Fibroblast of mammary gland (primary cell): ENCODE results near the gene CCDC127.
A peak's percentile ranks its signal among the peaks of the same experiment; 100 is the strongest.
"Not testable (repeated sequence)": the region's sequence is repeated elsewhere in the genome, so short reads cannot be mapped to it uniquely, and the experiment has no call there.

Experiments
- DNase-seq: peaks from one replicate; pipeline ENCODE4 v3.0.0-alpha.2; 2010; ENCODE audit warnings: low read depth
- H3K4me3 ChIP-seq: 2 replicates; pipeline ENCODE4 v1.5.1; 2011; ENCODE audit warnings: low read depth, mild to moderate bottlenecking, low read length, moderate library complexity; ENCODE audit not compliant: control insufficient read depth
- TF ChIP-seq, protein P1 (sequence below): conservative IDR thresholded peaks from 2 replicates; pipeline ENCODE4 v1.5.1; 2011; ENCODE audit warnings: low read depth, low read length, inconsistent platforms; ENCODE audit not compliant: control insufficient read depth, insufficient read depth

Gene CCDC127

DNA sequence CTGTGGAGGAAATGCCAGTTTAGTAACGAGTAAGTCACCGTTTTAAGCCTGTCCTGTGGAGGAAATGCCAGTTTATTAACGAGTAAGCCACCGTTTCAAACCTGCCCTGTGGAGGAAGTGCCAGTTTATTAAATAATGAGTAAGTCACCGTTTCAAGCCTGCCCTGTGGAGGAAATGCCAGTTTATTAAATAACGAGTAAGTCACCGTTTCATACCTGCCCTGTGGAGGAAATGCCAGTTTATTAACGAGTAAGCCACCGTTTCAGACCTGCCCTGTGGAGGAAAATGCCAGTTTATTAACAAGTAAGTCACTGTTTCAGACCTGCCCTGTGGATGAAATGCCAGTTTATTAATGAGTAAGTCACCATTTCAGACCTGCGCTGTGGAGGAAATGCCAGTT lies 34.6 kb upstream of the CCDC127 start:
- no peak overlapping the region for H3K4me3 ChIP-seq
- TF ChIP-seq, protein P1, sequence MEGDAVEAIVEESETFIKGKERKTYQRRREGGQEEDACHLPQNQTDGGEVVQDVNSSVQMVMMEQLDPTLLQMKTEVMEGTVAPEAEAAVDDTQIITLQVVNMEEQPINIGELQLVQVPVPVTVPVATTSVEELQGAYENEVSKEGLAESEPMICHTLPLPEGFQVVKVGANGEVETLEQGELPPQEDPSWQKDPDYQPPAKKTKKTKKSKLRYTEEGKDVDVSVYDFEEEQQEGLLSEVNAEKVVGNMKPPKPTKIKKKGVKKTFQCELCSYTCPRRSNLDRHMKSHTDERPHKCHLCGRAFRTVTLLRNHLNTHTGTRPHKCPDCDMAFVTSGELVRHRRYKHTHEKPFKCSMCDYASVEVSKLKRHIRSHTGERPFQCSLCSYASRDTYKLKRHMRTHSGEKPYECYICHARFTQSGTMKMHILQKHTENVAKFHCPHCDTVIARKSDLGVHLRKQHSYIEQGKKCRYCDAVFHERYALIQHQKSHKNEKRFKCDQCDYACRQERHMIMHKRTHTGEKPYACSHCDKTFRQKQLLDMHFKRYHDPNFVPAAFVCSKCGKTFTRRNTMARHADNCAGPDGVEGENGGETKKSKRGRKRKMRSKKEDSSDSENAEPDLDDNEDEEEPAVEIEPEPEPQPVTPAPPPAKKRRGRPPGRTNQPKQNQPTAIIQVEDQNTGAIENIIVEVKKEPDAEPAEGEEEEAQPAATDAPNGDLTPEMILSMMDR, result no peak
- DNase-seq, result no peak

DNA sequence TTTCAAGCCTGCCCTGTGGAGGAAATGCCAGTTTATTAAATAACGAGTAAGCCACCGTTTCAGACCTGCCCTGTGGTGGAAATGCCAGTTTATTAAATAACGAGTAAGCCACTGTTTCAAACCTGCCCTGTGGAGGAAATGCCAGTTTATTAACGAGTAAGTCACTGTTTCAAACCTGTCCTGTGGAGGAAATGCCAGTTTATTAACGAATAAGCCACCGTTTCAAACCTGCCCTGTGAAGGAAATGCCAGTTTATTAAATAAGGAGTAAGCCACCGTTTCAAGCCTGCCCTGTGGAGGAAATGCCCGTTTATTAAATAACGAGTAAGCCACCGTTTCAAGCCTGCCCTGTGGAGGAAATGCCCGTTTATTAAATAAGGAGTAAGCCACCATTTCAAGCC lies 34.0 kb upstream of the CCDC127 start:
- not testable (repeated sequence) for H3K4me3 ChIP-seq, DNase-seq

DNA sequence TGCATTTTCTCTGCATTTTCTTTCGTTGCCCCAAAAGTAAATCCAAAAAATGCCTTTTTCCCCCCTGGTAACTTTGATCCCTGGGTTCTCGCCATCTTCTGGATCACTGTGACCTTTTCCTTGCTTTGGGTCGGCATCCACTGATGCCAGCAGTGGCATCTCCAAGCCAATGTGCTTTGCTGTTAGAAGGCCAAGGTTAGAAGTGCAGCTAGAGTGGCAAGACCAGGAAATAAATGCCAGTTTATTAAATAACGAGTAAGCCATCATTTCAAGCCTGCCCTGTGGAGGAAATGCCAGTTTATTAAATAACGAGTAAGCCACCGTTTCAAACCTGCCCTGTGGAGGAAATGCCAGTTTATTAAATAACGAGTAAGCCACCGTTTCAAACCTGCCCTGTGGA lies 33.6 kb upstream of the CCDC127 start:
- not testable (repeated sequence) for DNase-seq, H3K4me3 ChIP-seq

DNA sequence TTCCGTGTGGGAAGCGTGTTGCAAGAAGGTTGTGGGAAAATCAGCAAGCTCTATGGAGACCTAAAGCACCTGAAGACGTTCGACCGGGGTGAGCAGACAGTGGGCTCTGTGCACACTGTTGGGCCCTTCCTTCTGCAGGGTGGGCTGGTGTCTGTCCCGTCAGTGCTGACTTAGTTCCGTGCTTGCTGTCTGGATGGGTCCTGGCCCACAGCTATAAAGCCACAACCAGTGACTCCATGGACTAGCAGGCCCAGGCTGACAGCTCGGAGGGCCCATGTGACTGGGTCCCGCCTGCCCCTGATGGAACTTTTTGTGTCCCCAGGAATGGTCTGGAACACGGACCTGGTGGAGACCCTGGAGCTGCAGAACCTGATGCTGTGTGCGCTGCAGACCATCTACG lies 33.1 kb upstream of the CCDC127 start:
- DNase-seq, H3K4me3 ChIP-seq: not testable (repeated sequence)

DNA sequence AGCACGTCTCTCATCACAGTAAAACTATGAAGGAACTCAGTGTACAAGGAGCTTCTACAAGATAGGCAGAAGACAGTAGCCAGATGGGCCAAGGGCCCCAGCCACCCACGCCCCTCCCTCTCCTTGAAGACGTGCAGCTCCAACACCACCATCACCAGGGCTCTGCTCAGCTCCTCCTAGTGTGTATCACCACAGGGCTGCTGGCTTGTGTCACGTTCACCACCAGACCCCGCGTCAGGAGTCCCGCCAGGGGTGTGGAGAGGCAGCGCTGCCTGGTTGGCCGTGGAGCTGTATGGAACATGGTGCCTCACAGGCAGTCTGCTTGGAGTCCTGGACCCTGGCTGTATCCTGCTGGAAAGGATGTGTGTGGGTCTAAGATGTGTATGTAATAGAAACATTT lies 32.4 kb upstream of the CCDC127 start:
- H3K4me3 ChIP-seq, DNase-seq: not testable (repeated sequence)

DNA sequence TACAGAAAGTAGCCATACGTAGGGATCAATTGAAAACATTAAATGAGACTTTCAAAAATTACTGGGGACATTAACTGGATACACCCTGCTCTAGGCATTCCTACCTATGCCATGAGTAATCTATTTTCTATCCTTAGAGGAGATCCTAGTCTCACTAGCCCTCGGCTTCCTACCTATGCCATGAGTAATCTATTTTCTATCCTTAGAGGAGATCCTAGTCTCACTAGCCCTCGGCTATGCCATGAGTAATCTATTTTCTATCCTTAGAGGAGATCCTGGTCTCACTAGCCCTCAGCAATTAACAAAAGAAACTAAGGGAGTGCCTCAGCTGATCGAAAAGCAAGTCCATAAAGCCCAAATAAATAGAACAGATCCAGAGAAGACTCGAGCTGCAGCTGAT lies 27.8 kb upstream of the CCDC127 start:
- H3K4me3 ChIP-seq, DNase-seq: not testable (repeated sequence)

DNA sequence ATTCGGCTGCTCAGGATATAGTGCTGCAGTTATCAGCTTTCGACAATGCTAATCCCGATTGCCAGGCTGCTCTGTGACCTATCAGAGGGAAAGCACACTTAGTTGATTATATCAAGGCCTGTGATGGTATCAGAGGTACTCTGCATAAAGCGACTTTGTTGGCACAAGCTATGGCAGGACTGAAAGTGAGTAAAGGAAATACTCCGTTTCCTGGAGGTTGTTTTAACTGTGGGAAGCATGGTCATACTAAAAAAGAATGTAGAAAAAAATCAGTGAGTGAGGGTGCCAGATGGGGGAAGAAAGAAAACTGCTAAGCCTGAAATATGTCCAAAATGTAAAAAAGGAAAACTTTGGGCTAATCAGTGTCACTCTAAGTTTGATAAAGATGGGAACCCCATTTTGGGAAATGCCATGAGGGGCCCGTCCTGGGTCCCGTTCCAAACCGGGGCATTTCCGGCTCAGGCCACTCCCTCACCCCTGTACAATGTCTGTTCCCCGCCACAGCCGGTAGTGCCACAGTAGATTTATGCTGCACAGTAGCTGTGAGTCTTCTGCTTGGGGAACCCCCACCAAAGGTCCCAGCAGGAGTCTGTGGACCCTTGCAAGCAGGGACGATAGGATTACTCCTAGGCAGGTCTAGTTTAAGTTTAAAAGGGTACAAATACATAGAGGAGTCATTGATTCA lies 25.9 kb upstream of the CCDC127 start:
- H3K4me3 ChIP-seq, DNase-seq: not testable (repeated sequence)

DNA sequence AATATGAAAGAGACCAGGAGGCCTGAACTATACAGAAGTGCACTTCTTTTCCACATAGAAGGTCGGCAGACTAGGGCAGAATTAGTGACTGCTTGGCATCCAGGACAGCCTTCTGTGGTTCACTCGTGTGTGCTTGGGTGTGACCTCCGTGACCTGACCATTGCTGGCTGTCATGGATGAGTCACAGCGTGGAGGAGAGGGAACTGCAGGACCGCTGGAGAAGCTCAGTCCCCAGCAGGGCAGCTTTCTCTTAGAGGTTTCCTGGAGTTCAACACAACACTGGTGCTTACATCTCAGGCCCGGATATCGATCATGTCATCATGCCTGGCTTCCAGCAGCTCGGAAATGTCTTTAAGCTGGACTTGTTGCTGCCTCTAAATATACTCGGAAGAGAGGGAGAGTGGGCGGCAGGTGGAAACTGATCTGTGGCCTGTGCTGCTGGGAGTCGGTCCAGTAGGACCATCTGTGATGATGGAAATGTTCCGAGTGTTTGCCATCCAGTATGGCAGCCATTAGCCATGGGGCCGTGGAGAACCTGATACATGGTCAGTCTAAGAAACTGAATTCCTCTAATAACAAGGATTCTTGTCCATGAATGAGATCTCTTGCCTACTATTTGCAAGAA lies 23.2 kb upstream of the CCDC127 start:
- peak; percentile 29 for DNase-seq

DNA sequence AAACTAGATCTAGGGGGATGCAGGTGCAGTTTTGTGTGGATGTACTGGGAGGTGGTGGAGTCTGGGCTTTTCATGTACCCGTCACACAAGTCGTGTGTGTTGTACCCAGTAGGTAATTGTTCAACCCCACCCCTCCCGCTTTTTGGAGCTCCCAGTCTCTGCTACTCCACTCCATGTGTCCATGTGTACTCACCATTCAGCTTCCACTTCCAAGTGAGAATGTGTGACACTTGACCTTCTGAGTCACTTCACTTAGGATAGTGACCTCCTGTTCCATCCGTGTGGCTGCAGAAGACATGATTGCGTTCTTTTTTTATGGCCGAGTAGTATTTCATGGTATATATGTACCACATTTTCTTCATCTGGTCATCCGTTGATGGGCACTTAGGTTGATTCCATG lies 22.6 kb upstream of the CCDC127 start:
- H3K4me3 ChIP-seq, DNase-seq: not testable (repeated sequence)

More for the DNA sequence above, 23.2 kb upstream of the CCDC127 start:
- not testable (repeated sequence) for H3K4me3 ChIP-seq

DNA sequence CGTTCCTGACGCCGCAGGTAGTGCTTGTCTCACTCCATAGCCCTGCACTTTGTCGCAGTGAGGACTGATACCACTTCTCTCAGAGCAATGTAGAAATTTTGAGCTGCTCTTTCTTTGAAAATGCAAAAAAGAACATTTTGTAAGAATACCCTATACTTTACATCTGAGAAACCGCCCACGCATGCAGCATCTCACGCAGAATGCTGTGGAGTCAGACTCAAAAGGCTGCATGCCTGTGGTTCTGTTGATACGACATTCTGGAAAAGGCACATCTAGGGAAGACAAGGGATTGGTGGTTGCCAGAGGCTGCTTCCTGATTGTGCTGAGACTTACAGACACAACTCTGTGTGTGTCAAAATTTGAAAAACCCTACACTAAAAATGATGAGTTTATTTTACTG lies 20.0 kb upstream of the CCDC127 start:
- DNase-seq, H3K4me3 ChIP-seq: not testable (repeated sequence)

DNA sequence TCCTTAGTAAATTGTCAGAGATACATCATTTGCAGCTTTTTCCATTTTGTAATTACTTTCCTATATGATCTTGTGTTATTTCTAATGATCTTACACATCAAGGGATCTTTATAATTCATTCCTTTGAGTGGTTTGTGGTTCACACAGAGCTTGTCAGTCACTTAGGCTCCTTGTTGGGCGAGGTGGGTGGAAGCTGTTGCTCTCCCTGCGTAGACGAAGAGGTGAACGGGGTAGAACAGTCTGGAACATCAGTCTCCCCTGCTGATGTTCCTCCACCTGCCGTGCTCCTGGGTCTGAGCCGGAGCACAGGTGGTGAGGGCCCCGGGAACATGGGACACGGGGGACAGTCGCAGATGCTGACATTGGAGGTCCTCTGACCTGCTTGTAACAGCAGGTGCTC lies 17.6 kb upstream of the CCDC127 start:
- not testable (repeated sequence) for H3K4me3 ChIP-seq, DNase-seq

DNA sequence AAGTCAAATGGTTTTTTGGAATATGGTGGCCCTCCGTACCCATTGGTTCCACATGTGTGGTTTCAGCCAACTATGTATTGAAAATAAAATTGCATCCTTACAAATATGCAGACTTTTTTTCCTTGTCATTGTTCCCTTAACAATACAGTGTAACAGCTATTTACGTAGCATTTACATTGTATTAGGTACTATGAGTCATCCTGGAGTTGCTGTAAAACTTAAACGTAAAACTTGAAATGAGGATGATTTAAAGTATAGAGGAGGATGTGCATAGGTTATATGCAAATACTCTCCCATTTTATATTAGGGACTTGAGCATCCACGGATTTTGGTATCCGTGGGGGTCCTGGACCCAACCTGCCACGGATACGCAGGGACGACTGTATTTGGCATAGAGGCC lies 16.5 kb upstream of the CCDC127 start:
- no peak overlapping the region for H3K4me3 ChIP-seq
- TF ChIP-seq, protein P1, result no peak
- no peak for DNase-seq

DNA sequence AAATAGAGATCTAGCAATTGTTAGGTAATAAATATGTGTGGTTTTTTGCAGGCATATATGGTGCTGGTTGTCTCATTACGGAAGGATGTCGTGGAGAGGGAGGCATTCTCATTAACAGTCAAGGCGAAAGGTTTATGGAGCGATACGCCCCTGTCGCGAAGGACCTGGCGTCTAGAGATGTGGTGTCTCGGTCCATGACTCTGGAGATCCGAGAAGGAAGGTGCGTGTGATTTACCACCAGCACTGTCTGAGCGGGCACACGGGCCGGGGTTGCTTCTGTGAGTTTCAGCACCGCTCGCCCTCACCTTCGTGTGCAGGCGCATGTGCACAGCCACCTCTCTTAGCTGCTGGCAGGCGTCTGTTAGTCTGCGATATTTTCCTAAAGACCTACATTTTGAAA lies 15.5 kb upstream of the CCDC127 start:
- H3K4me3 ChIP-seq, DNase-seq: not testable (repeated sequence)
